ENCODE results near the gene THADA.
A peak's percentile ranks its signal among the peaks of the same experiment; 100 is the strongest.

Gene THADA

GRCh38 chr2:43490252-43490786 is 105.5 kb downstream of the THADA start:
- Histone ChIP-seq H3K9me3 (ENCODE audit: insufficient read depth, low read depth, low read length) (no peaks in the 10 kb centered on the region), H3K9ac (ENCODE audit: low read depth, low read length) (peak overlapping the region; percentile 17; the same call in 1 of the 2 replicates), H3K4me1 (ENCODE audit: insufficient read depth, low read length) (peaks cover 17% of the 10 kb centered on the region; the same call in 1 of the 2 replicates), H3K36me3 (ENCODE audit: insufficient read depth, low read depth, low read length) (no peaks in the 10 kb centered on the region), H3K27ac (ENCODE audit: low read length) (no peak overlapping the region), H3K27me3 (ENCODE audit: insufficient read depth, low read length) (no peaks in the 10 kb centered on the region), H3K4me3 (ENCODE audit: low read length) (peak overlapping the region; percentile 39)

GRCh38 chr2:43488737-43489136 is 107.1 kb downstream of the THADA start:
- no peak overlapping the region for H3K4me3 ChIP-seq (ENCODE audit: low read length)
- no peak overlapping the region for H3K27ac ChIP-seq (ENCODE audit: low read length)
- H3K9me3 ChIP-seq (ENCODE audit: insufficient read depth, low read depth, low read length): no peaks in the 10 kb centered on the region
- H3K36me3 ChIP-seq (ENCODE audit: insufficient read depth, low read depth, low read length): no peaks in the 10 kb centered on the region
- peaks cover 20% of the 10 kb centered on the region; the same call in 1 of the 2 replicates for H3K4me1 ChIP-seq (ENCODE audit: insufficient read depth, low read length)
- no peaks in the 10 kb centered on the region for H3K27me3 ChIP-seq (ENCODE audit: insufficient read depth, low read length)
- no peak overlapping the region for H3K9ac ChIP-seq (ENCODE audit: low read depth, low read length)

- Histone ChIP-seq H3K27me3 (ENCODE audit: insufficient read depth, low read length) (no peaks in the 10 kb centered on the region), H3K36me3 (ENCODE audit: insufficient read depth, low read depth, low read length) (no peaks in the 10 kb centered on the region), H3K9me3 (ENCODE audit: insufficient read depth, low read depth, low read length) (no peaks in the 10 kb centered on the region), H3K4me3 (ENCODE audit: low read length) (no peak overlapping the region), H3K4me1 (ENCODE audit: insufficient read depth, low read length) (peaks cover 20% of the 10 kb centered on the region; the same call in 1 of the 2 replicates), H3K27ac (ENCODE audit: low read length) (no peak overlapping the region), H3K9ac (ENCODE audit: low read depth, low read length) (no peak overlapping the region)
Observed at GRCh38 chr2:43486603-43487002, 109.2 kb downstream of the THADA start.

GRCh38 chr2:43484323-43484930 is 111.4 kb downstream of the THADA start:
- Histone ChIP-seq H3K4me3 (ENCODE audit: low read length) (no peak overlapping the region), H3K36me3 (ENCODE audit: insufficient read depth, low read depth, low read length) (no peaks in the 10 kb centered on the region), H3K27ac (ENCODE audit: low read length) (no peak overlapping the region), H3K27me3 (ENCODE audit: insufficient read depth, low read length) (no peaks in the 10 kb centered on the region), H3K9me3 (ENCODE audit: insufficient read depth, low read depth, low read length) (no peaks in the 10 kb centered on the region), H3K4me1 (ENCODE audit: insufficient read depth, low read length) (peaks cover 4% of the 10 kb centered on the region; the same call in 1 of the 2 replicates), H3K9ac (ENCODE audit: low read depth, low read length) (no peak overlapping the region)

- no peaks in the 10 kb centered on the region for H3K27me3 ChIP-seq (ENCODE audit: insufficient read depth, low read length)
- H3K9me3 ChIP-seq (ENCODE audit: insufficient read depth, low read depth, low read length): no peaks in the 10 kb centered on the region
- H3K4me3 ChIP-seq (ENCODE audit: low read length): no peak overlapping the region
- no peak overlapping the region for H3K27ac ChIP-seq (ENCODE audit: low read length)
- no peak overlapping the region for H3K9ac ChIP-seq (ENCODE audit: low read depth, low read length)
- peaks cover 3% of the 10 kb centered on the region; the same call in 1 of the 2 replicates for H3K4me1 ChIP-seq (ENCODE audit: insufficient read depth, low read length)
- no peaks in the 10 kb centered on the region for H3K36me3 ChIP-seq (ENCODE audit: insufficient read depth, low read depth, low read length)
Observed at GRCh38 chr2:43482961-43483360, 112.9 kb downstream of the THADA start.

- Histone ChIP-seq H3K9me3 (ENCODE audit: insufficient read depth, low read depth, low read length) (no peaks in the 10 kb centered on the region), H3K4me1 (ENCODE audit: insufficient read depth, low read length) (peaks cover 3% of the 10 kb centered on the region; the same call in 1 of the 2 replicates), H3K27ac (ENCODE audit: low read length) (no peak overlapping the region), H3K27me3 (ENCODE audit: insufficient read depth, low read length) (no peaks in the 10 kb centered on the region), H3K36me3 (ENCODE audit: insufficient read depth, low read depth, low read length) (no peaks in the 10 kb centered on the region), H3K9ac (ENCODE audit: low read depth, low read length) (no peak overlapping the region), H3K4me3 (ENCODE audit: low read length) (no peak overlapping the region)
Observed at GRCh38 chr2:43481927-43482542, 113.8 kb downstream of the THADA start.

GRCh38 chr2:43480874-43481273 is 115.0 kb downstream of the THADA start:
- Histone ChIP-seq H3K9ac (ENCODE audit: low read depth, low read length) (no peak overlapping the region), H3K36me3 (ENCODE audit: insufficient read depth, low read depth, low read length) (no peaks in the 10 kb centered on the region), H3K9me3 (ENCODE audit: insufficient read depth, low read depth, low read length) (no peaks in the 10 kb centered on the region), H3K4me3 (ENCODE audit: low read length) (no peak overlapping the region), H3K4me1 (ENCODE audit: insufficient read depth, low read length) (peaks cover 3% of the 10 kb centered on the region; the same call in 1 of the 2 replicates), H3K27ac (ENCODE audit: low read length) (no peak overlapping the region), H3K27me3 (ENCODE audit: insufficient read depth, low read length) (no peaks in the 10 kb centered on the region)

- no peak overlapping the region for H3K27ac ChIP-seq (ENCODE audit: low read length)
- no peaks in the 10 kb centered on the region for H3K9me3 ChIP-seq (ENCODE audit: insufficient read depth, low read depth, low read length)
- no peaks in the 10 kb centered on the region for H3K4me1 ChIP-seq (ENCODE audit: insufficient read depth, low read length)
- no peaks in the 10 kb centered on the region for H3K27me3 ChIP-seq (ENCODE audit: insufficient read depth, low read length)
- H3K4me3 ChIP-seq (ENCODE audit: low read length): no peak overlapping the region
- H3K36me3 ChIP-seq (ENCODE audit: insufficient read depth, low read depth, low read length): no peaks in the 10 kb centered on the region
- H3K9ac ChIP-seq (ENCODE audit: low read depth, low read length): no peak overlapping the region
Observed at GRCh38 chr2:43478412-43479086, 117.3 kb downstream of the THADA start.

GRCh38 chr2:43475922-43476321 is 119.9 kb downstream of the THADA start:
- Histone ChIP-seq H3K27ac (ENCODE audit: low read length) (no peak overlapping the region), H3K9me3 (ENCODE audit: insufficient read depth, low read depth, low read length) (no peaks in the 10 kb centered on the region), H3K36me3 (ENCODE audit: insufficient read depth, low read depth, low read length) (no peaks in the 10 kb centered on the region)

GRCh38 chr2:43475137-43475846 is 120.5 kb downstream of the THADA start:
- H3K4me3 ChIP-seq (ENCODE audit: low read length): no peak overlapping the region
- H3K27me3 ChIP-seq (ENCODE audit: insufficient read depth, low read length): no peaks in the 10 kb centered on the region
- no peaks in the 10 kb centered on the region for H3K9me3 ChIP-seq (ENCODE audit: insufficient read depth, low read depth, low read length)
- H3K36me3 ChIP-seq (ENCODE audit: insufficient read depth, low read depth, low read length): no peaks in the 10 kb centered on the region
- H3K27ac ChIP-seq (ENCODE audit: low read length): no peak overlapping the region
- no peaks in the 10 kb centered on the region for H3K4me1 ChIP-seq (ENCODE audit: insufficient read depth, low read length)
- no peak overlapping the region for H3K9ac ChIP-seq (ENCODE audit: low read depth, low read length)

More at GRCh38 chr2:43475922-43476321, 119.9 kb downstream of the THADA start:
- Histone ChIP-seq H3K4me1 (ENCODE audit: insufficient read depth, low read length) (no peaks in the 10 kb centered on the region), H3K27me3 (ENCODE audit: insufficient read depth, low read length) (no peaks in the 10 kb centered on the region), H3K9ac (ENCODE audit: low read depth, low read length) (no peak overlapping the region), H3K4me3 (ENCODE audit: low read length) (no peak overlapping the region)

GRCh38 chr2:43474273-43474672 is 121.6 kb downstream of the THADA start:
- no peak overlapping the region for H3K9ac ChIP-seq (ENCODE audit: low read depth, low read length)
- H3K27me3 ChIP-seq (ENCODE audit: insufficient read depth, low read length): no peaks in the 10 kb centered on the region
- no peaks in the 10 kb centered on the region for H3K4me1 ChIP-seq (ENCODE audit: insufficient read depth, low read length)
- no peak overlapping the region for H3K27ac ChIP-seq (ENCODE audit: low read length)
- no peaks in the 10 kb centered on the region for H3K9me3 ChIP-seq (ENCODE audit: insufficient read depth, low read depth, low read length)
- H3K36me3 ChIP-seq (ENCODE audit: insufficient read depth, low read depth, low read length): no peaks in the 10 kb centered on the region
- no peak overlapping the region for H3K4me3 ChIP-seq (ENCODE audit: low read length)

Data from iPS-20b (cell line).